Tibial nerve (tissue), 4 donors: ENCODE results near the gene WDR75. TPM values are rescaled to one million over a fixed set of nuclear protein-coding genes. Genes with fewer than 3 reads are reported as not detected.

Experiments
- DNase-seq, 2 donors: peaks; one replicate each; pipeline ENCODE4 v3.0.0-alpha.2; 2019; ENCODE audit warnings: low spot score in 2 of 2
- H3K27ac ChIP-seq, 4 donors: fragments of 200-600 bp; sonication (generic) in 3 of 4; one replicate each; pipeline ENCODE4 v1.5.1; 2017 to 2019; ENCODE audit warnings: mild to moderate bottlenecking in 1 of 4
- H3K27me3 ChIP-seq, 2 donors: fragments of 200-600 bp; sonication (generic) in 1 of 2; one replicate each; pipeline versions ENCODE4 v1.5.1 to v1.6.0; 2017 to 2019
- H3K36me3 ChIP-seq, 3 donors: fragments of 200-600 bp; sonication (generic); one replicate each; pipeline ENCODE4 v1.5.1; 2018 to 2019
- H3K4me1 ChIP-seq, 4 donors: fragments of 200-600 bp; sonication (generic) in 3 of 4; one replicate each; pipeline ENCODE4 v1.5.1; 2017 to 2019
- H3K4me3 ChIP-seq, 4 donors: fragments of 200-600 bp; sonication (generic) in 3 of 4; one replicate each; pipeline ENCODE4 v1.5.1; 2017 to 2019; ENCODE audit warnings: mild to moderate bottlenecking in 1 of 4, moderate library complexity in 1 of 4
- H3K9me3 ChIP-seq, 4 donors: fragments of 200-600 bp; sonication (generic) in 3 of 4; one replicate each; pipeline ENCODE4 v1.5.1; 2017 to 2019
- EP300 ChIP-seq, 2 donors: sonication (generic); formaldehyde crosslinking; IDR thresholded peaks; one replicate each; pipeline ENCODE4 v1.6.1; 2017; ENCODE audit warnings: antibody characterized with exemption in 2 of 2, mild to moderate bottlenecking in 1 of 2
- POLR2A ChIP-seq, 2 donors: fragments of 450-650 bp; IDR thresholded peaks; one replicate each; pipeline ENCODE4 v1.6.1; 2017; ENCODE audit warnings: antibody characterized with exemption in 2 of 2, mild to moderate bottlenecking in 2 of 2, moderate library complexity in 2 of 2
- WGBS, 2 donors: methylation state at CpG; one replicate each; pipeline ENCODE4 v1.1.5; 2018; 5-methylcytosine and 5-hydroxymethylcytosine counted together
- total RNA-seq, 4 donors: library from RNA; depleted of rRNA; stranded (reverse); fragments of >200 nt; gene quantifications; one replicate each; pipeline ENCODE4 v1.1.0, GENCODE V29; 2016
- TF ChIP-seq, protein P1 (sequence below), 5 experiments: fragments of 200-600 bp in 3 of 5; fragments of 450-650 bp in 2 of 5; sonication (generic) in 3 of 5; IDR thresholded peaks; one replicate each; pipeline ENCODE4 v1.5.1; 2016 to 2019; ENCODE audit warnings: antibody characterized with exemption in 5 of 5, mild to moderate bottlenecking in 3 of 5, moderate library complexity in 2 of 5

WDR75 gene
- total RNA-seq, 4 donors from 2014 or later, result 24.1 to 46.0 (median 37.5) TPM

DNA sequence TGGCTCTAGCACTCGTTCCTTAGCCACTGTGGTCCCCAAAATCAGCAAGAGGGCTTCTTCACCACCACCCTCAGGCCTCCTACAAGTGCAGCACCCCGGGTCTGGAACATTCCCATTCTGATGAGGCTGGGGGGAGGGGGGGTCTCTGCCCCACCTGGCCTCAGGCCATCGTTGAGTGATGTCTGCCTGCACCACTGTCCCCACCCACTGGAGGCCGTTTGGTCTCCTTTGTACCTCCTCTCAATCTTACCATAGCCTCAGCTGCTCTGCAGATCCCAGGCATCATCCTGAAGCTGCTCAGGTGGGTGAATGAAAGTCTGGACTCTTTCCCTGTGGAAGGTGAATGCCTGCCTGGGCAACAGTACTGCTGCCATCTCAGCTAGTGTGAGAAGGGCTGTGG, 42.3 kb downstream of the WDR75 start:
- no peaks in the 10 kb centered on the region for H3K4me1 ChIP-seq
- no peak overlapping the region for H3K27ac ChIP-seq
- 74 to 83% methylated on average over 4 of the region's 4 CpGs for WGBS, 2 donors
- H3K27me3 ChIP-seq, result no peaks in the 10 kb centered on the region
- no peak for TF ChIP-seq EP300 (IDR thresholded peaks at IDR 0.05)
- TF ChIP-seq, protein P1, sequence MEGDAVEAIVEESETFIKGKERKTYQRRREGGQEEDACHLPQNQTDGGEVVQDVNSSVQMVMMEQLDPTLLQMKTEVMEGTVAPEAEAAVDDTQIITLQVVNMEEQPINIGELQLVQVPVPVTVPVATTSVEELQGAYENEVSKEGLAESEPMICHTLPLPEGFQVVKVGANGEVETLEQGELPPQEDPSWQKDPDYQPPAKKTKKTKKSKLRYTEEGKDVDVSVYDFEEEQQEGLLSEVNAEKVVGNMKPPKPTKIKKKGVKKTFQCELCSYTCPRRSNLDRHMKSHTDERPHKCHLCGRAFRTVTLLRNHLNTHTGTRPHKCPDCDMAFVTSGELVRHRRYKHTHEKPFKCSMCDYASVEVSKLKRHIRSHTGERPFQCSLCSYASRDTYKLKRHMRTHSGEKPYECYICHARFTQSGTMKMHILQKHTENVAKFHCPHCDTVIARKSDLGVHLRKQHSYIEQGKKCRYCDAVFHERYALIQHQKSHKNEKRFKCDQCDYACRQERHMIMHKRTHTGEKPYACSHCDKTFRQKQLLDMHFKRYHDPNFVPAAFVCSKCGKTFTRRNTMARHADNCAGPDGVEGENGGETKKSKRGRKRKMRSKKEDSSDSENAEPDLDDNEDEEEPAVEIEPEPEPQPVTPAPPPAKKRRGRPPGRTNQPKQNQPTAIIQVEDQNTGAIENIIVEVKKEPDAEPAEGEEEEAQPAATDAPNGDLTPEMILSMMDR (IDR thresholded peaks at IDR 0.05), result no peak
- TF ChIP-seq POLR2A (IDR thresholded peaks at IDR 0.05), result no peak
- DNase-seq, result no peak
- H3K9me3 ChIP-seq, result no peaks in the 10 kb centered on the region
- H3K4me3 ChIP-seq, result no peak overlapping the region
- no peaks in the 10 kb centered on the region for H3K36me3 ChIP-seq

DNA sequence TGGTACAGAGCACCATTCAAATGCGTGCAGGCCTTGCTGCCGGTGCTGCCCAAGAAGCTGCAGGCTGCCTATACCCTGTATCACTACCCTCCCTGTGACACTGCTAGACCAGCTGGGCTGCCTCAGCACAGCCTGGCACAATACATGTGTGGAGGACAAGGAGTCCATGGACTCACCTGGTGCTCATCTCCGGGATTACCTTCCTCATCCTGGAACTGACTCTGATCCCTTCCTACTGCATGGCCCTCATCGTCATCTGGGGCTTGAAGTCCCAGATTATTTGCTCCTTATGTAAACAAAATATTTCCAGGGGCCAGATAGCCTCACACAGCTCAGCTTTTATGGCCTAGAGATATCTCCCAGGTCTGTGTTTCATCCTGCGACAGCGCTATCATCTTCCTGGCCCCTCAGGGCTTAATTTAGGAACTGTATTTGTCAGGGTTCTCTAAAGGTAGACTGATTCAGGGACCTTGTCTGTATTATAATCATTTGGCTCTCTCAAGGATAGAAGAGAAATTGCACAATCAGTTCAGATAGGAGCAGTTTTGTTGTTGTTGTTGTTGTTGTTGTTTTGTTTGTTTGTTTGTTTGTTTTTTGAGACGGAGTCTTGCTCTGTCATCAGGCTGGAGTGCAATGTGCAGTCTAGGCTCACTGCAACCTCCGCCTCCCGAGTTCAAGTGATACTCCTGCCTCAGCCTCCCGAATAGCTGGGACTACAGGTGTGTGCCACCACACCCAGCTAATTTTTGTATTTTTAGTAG, 42.9 kb downstream of the WDR75 start:
- H3K36me3 ChIP-seq, result no peaks in the 10 kb centered on the region
- H3K9me3 ChIP-seq, result no peaks in the 10 kb centered on the region
- H3K27me3 ChIP-seq, result no peaks in the 10 kb centered on the region
- no peaks in the 10 kb centered on the region for H3K4me1 ChIP-seq
- 93 to 94% methylated on average over 8 to 10 of the region's 10 CpGs for WGBS, 2 donors
- DNase-seq, result no peak
- H3K4me3 ChIP-seq, result no peak overlapping the region
- TF ChIP-seq POLR2A (IDR thresholded peaks at IDR 0.05) (no peak), EP300 (IDR thresholded peaks at IDR 0.05) (no peak)
- TF ChIP-seq, protein P1 (IDR thresholded peaks at IDR 0.05), result no peak
- H3K27ac ChIP-seq, result no peak overlapping the region

DNA sequence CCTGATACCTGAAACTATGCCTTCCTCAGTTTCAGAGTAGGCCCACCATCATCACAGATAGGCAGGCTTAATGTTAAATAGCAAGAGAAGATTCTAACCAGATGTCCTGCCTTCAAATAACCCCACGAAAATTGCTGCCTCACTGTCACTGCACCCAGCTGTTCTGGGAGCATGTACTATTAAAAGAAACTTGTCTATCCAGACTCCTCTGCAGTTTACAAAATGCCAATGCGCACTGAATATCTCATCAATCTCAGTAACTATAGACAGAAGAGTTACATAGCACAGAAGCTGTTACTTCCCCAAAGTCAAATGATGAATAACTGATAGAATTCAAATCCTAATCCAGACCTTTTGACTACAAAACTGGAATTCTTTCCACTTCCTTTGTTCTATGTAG, 43.9 kb downstream of the WDR75 start:
- H3K9me3 ChIP-seq, result no peaks in the 10 kb centered on the region
- H3K4me3 ChIP-seq, result no peak overlapping the region
- H3K27ac ChIP-seq, result no peak overlapping the region
- H3K36me3 ChIP-seq, result no peaks in the 10 kb centered on the region
- 51 to 59% methylated on average over 2 of the region's 2 CpGs for WGBS, 2 donors
- TF ChIP-seq EP300 (IDR thresholded peaks at IDR 0.05) (no peak), POLR2A (IDR thresholded peaks at IDR 0.05) (no peak)
- TF ChIP-seq, protein P1 (IDR thresholded peaks at IDR 0.05), result no peak
- no peak for DNase-seq
- no peaks in the 10 kb centered on the region for H3K27me3 ChIP-seq
- H3K4me1 ChIP-seq, result no peaks in the 10 kb centered on the region

DNA sequence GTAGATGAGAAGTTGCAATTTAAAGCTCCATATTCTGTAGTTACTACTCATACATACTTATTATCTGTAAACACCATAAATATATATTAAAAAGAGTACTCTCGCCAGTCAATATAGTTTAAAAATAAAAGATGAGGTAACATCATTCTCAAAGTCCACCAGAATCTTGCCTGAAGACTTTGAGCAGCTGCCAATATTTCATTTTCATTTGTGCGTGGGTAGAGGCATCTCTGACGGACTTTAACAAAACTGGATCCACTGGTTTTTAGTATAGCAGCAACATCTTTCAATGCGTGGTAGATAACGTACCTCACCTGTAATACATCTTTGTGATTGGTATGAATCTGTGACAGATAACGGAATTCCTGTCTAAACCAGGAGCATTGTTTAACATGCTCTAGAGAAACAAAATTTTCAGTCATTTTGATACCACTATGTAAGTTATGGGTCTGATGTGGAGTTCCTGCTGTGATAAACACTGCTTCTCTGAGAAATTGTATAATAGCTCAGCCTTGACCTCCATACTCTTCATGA, 45.0 kb downstream of the WDR75 start:
- H3K4me3 ChIP-seq, result no peak overlapping the region
- 63 to 68% methylated on average over 6 of the region's 6 CpGs for WGBS, 2 donors
- H3K36me3 ChIP-seq, result no peaks in the 10 kb centered on the region
- DNase-seq, result no peak
- TF ChIP-seq, protein P1 (IDR thresholded peaks at IDR 0.05), result no peak
- TF ChIP-seq EP300 (IDR thresholded peaks at IDR 0.05) (no peak), POLR2A (IDR thresholded peaks at IDR 0.05) (no peak)
- no peak overlapping the region for H3K27ac ChIP-seq
- no peaks in the 10 kb centered on the region for H3K4me1 ChIP-seq
- no peaks in the 10 kb centered on the region for H3K9me3 ChIP-seq
- no peaks in the 10 kb centered on the region for H3K27me3 ChIP-seq

DNA sequence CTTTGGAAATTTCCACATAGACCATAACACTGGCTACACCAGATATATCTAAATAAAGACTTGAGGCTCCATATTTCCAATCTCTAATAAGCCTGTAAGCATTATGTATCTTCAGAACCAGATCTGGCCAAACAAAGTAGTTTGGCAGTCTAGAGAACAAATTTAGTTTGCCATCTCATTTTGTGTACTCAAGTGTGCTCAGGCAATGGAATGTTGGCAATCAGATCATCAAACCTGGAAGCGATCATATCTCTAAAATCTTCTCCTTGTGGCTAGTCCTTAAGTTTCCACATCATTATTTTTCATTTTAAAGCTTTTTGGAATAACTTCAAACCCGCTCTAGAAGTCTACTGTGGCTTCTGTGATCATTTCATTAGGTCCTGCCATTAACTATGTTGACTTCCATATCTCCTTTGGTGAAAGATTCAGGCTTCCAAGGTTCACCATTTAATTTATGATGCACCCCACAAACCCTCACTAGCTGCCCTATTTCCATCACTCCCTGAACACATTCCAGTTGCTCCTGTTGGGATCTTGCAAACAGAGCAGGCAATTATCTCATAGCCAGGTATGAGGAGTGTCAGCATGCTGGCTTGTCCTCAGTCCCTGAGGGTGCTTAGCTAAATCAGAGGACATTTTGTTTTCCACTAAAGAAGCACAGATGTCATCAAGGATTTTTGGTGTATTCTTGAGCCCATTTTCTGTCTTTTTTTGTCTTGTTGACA, 46.2 kb downstream of the WDR75 start:
- no peaks in the 10 kb centered on the region for H3K27me3 ChIP-seq
- no peak for DNase-seq
- no peaks in the 10 kb centered on the region for H3K36me3 ChIP-seq
- no peaks in the 10 kb centered on the region for H3K4me1 ChIP-seq
- no peaks in the 10 kb centered on the region for H3K9me3 ChIP-seq
- TF ChIP-seq, protein P1 (IDR thresholded peaks at IDR 0.05), result no peak
- TF ChIP-seq POLR2A (IDR thresholded peaks at IDR 0.05) (no peak), EP300 (IDR thresholded peaks at IDR 0.05) (no peak)
- no peak overlapping the region for H3K27ac ChIP-seq
- H3K4me3 ChIP-seq, result no peak overlapping the region
- WGBS, 2 donors, result 63 to 77% methylated on average over 2 of the region's 2 CpGs
